KBM-7 (cell line): ENCODE data around the gene LRIT1.

ENCODE experiments used
- DNase-seq: peaks from one replicate; pipeline ENCODE4 v3.0.0-alpha.2; 2015
- in situ Hi-C: fragments of 300-500 bp; cut with MboI; formaldehyde crosslinking; loops from 2 replicates; pipeline ENCODE4 v1.14.3; 2020; ENCODE audit warnings: low sequenced_read_pairs, low pct_unique_long_range_greater_than_20kb, mixed read lengths

The LRIT1 gene

DNA sequence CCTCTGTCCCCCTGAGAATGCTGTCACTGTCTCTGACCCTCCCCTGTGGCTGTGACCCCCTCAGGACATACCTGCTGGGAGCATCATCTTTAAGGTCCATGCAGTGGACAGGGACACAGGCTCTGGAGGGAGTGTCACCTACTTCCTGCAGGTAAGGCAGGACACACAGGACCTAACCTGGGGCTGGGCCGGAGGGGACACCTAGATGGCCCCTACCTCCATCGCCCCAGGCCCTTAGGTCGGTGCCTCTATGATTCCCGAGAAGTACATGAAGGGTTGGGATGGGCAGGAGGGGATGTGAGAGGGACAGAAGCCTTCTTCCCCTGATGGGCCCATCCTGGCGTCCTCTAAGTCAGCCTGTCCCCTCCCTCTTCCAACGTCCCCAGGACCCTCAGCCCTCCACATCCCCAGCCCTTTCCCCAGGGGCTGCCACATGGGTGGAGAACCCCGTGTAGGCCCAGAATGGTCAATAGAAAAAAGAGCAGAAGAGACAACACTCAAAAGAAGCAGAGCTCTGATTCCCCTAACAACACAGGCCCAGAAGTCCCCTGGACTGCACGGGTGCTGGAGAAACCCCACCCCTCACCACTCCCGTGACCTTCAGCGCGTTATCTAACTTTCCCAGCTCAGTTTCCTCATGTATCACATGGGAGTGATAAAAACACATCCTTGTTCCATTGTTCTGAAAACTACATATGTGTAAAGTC lies 40.7 kb downstream of the LRIT1 start:
- no peak for DNase-seq
- in situ Hi-C loops: no loop called here

DNA sequence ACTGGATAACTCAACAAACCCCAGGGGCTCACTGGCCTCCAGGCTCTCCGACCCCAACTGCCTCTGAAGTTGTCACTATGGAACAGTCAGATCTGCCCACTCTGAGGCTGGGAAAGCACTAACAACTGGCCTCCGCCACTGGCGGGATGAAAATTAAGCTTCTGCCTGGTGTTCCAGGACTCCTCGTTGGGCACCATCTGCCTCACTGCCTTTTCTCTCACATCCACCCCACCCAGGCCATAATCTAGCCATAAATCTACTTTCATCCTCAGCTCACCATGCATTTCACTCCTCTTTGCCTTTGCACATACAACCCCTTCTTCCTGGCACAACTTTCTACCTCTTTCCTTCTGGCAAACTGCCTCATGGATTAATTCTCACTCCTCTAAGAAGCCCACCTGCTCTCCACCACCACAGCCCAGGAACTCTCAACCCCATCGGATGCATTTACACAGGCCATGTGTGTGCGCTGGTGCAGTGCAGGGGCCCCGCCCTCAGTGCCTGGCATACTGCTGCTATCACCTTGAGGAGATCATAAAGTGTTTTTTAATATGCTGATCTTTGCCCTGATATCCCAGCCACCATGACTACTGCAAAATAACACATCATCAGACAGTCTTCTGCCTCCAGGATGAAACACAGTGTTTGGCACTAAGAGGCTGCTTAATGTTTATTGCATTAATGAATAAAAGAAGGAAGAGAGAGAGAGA lies 43.0 kb downstream of the LRIT1 start:
- in situ Hi-C loops: no loop called here
- DNase-seq: no peak

DNA sequence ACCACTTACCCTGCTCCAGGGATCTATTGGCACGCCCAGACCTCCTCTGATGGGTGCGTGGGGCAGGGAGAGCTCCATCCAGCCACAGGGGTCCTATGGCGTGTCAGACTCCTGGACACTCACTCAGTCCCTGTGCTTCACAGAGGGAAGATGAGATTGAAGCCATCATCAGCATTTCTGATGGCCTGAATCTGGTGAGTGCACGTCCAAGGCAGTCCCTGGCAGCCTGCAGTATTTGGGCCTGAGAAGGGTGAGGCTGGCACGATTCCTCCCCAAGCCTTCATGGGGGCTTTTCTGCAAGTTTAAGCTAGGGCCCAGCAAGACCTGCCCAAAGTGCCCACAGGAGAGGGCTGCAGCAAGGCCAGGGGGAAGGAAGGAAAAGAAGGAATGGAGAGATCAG lies 43.7 kb downstream of the LRIT1 start:
- DNase-seq: no peak
- in situ Hi-C loops: no loop called here

GRCh38 chr10:84196941-84197340 lies 44.4 kb downstream of the LRIT1 start:
- in situ Hi-C loops: no loop called here
- DNase-seq: no peak

DNA sequence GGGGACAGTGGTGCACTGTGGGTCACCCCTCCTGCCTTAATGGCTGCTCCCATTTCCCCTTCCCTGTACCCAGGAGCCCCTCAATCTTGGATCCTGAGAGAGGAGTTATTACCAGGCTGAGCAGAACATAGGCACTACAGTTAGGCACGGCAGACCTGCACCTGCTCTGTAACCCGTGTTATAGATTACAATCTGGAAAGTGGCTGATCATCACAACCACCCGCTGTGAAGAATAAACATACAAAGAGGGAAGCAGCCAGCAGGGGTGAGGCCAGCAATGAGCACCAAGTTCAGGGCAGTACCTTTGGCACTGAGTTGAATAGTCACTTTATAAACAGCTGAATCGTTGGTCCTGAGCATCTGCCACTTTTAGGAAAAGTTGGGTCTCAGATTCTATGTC lies 45.3 kb downstream of the LRIT1 start:
- in situ Hi-C loops: no loop called here
- no peak for DNase-seq

DNA sequence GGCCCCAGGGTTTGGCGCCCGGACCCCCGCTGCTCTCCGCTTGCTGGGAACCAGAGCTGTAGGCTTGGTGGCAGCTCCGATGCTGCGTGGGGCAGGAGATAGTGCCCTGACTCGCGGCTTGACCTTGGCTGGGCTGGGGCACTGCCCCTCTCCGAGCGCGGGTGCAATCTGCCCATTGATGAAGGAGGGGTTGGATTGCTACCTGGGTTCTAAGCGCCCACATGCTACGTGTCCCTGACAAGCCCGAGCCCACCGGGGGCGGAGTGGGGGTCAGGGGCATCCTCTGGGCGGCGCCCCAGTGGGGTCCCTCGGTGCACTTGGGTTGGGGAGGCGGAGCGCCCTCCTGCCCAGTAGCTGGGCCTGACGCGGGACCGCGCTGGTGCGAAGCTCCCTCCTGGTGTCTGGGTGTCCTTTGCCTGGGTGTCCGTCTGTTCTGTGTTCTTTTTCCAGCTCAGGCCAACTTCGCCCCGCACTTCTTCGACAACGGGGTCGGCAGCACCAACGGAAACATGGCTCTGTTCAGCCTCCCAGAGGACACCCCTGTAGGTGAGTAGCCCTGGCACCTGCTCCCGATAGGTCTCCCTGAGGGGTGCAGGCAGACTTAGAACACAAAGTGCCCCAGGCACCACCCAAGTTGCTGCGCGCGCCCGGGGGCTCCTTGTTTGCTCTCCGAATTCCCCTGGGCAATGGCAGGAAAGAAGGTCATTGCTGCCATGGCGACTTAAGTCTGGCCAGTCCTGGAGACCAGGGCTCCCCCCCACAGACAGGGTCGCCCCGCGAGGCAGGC lies 46.1 kb downstream of the LRIT1 start:
- in situ Hi-C loops: no loop called here
- DNase-seq: no peak

GRCh38 chr10:84194424-84195043 lies 46.8 kb downstream of the LRIT1 start, which contains the start of gene CDHR1:
Gene CDHR1, plus strand, starts transcription at chr10:84194537. Its CDS starts 224 bp downstream, at chr10:84194761.
- DNase-seq: no peak
- in situ Hi-C loops: no loop called here

DNA sequence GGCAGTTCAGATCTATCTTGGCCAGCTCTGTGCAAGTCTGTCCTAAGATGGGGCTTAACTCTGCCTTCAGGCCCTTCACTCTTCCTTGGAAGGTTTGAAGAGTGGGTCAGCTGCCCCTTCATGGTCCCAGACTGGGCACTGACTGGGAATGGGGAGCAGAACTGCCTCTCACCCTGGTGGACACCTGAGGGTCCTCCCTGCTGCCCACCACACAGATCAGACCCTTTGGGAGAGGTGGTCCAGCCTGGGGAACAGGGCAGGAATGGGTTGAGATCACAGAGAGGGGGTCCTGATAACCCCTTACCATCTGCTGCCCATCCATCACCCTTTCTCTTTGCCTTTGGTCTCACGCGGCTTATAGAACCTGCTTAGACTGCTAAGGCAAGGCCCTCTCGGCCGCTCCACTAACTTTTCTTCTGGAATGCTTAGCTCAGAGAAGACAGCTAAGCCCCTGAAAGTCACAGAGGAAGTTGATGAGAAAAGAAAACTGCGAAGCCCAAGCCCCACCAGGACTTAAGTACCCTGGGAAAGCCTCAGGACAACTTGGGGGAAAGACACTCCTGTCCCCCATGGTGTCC lies 47.4 kb downstream of the LRIT1 start:
- DNase-seq: no peak
- in situ Hi-C loops: no loop called here

DNA sequence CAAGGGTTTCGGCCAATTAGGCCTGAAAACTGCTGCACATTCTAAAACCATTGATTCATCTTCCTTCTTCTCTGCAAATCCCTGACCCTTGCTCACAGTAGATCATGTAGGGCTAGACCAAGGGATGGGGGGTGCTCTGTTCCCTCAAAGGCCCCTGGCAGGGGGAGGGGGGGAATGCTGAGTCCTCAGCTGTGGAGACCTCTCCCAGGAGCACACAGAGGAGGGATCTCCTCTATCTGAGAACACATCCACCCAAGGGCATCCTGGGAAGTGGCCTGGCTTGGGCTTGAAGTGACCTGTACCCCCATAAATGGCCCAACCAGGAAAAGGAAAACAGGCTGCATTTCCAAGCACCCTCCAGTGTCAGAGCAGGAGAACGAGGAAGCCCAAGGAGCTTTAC lies 48.0 kb downstream of the LRIT1 start:
- in situ Hi-C loops: no loop called here
- DNase-seq: no peak

GRCh38 chr10:84191106-84191505 lies 50.2 kb downstream of the LRIT1 start:
- in situ Hi-C loops: no loop called here
- DNase-seq: no peak

- no peak for DNase-seq
- in situ Hi-C loops: no loop called here
These were observed 50.7 kb downstream of the LRIT1 start for GRCh38 chr10:84190621-84191020.

DNA sequence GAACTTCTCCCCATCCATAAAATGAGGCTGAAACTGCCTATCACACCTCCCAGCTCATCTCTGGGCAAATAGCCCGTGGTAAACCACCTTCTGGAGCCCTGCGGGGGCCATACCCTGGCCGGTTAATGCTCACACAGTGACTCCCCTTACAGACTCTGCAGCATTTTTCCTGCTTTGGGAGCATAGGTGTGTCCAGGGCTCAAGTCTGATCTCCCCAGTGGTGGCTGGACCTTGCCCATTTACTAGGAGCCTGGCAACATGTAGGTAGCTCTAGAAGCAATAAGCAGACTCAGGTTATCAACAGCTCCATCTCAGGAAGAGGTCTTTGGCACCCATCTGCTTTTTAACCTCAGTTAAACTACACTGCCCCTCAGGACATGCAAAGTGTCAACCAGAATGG lies 52.5 kb downstream of the LRIT1 start:
- in situ Hi-C loops: no loop called here
- DNase-seq: no peak

DNA sequence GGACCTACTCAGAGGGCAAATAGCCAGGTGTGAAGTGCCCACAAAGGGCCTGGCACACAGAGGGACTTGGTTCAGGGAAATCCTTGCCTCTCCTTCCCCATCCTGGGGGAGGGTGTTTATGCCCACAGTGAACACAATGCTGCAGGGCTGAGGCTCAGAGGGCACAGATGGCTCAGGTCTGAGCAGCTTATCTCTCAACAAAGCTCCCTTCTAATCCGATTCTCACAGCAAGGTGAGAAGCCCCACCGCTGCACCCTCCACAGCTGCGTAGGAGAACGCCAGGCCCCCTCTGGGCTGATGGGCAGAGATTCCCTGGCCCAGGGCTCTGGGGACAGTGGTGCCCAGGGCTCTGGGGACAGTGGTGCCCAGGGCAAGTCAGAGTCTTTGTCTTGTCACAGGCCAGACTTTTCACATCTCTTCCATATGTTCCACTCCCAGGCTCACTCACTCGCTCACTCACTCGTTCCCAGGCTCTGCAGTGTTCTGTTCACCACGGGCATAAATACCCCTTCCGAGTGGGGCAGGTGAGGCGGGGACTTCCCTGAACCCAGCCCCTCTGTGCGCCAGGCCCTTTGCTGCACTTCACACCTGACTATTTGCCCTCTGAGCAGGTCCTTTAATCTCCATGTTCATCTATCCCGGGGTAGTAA lies 55.7 kb downstream of the LRIT1 start:
- in situ Hi-C loops: no loop called here
- no peak for DNase-seq

DNA sequence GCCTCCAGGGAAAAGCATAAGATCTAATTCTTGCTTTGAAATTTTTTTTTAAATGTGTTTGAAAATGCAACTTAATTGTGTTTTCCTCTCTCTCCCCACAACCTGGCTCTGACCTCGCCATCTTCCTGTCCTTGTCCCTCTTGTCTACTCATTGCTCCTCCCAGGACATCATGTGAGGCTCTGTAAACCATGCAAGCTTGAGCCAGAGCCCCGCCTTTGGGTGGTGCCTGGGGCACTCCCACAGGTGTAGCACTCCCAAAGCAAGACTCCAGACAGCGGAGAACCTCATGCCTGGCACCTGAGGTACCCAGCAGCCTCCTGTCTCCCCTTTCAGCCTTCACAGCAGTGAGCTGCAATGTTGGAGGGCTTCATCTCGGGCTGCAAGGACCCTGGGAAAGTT lies 56.8 kb downstream of the LRIT1 start:
- no peak for DNase-seq
- in situ Hi-C loops: no loop called here

- in situ Hi-C loops: no loop called here
- no peak for DNase-seq
These were observed 59.7 kb downstream of the LRIT1 start for GRCh38 chr10:84181631-84182030.
